Fibroblast of villous mesenchyme (primary cell): Measurements from ENCODE around the gene MEF2C. TPM values are rescaled to one million over a fixed set of nuclear protein-coding genes. Genes with fewer than 3 reads are reported as not detected.

Source experiments
- DNase-seq: peaks from one replicate; pipeline ENCODE4 v3.0.0-alpha.2; 2010; ENCODE audit warnings: low read depth
- H3K4me3 ChIP-seq: 2 replicates; pipeline ENCODE4 v1.5.1; 2011; ENCODE audit warnings: low read depth, mild to moderate bottlenecking, low read length
- total RNA-seq: library from RNA; depleted of rRNA; stranded (reverse); fragments of >200 nt; gene quantifications from 2 replicates; pipeline ENCODE4 v1.2.3, GENCODE V29; 2012
- TF ChIP-seq, protein P1 (sequence below): IDR thresholded peaks from 2 replicates; pipeline ENCODE4 v1.5.1; 2012; ENCODE audit warnings: low read depth, mild to moderate bottlenecking, low read length; ENCODE audit not compliant: insufficient read depth

Gene MEF2C
- total RNA-seq, 1 donor = 16.0 TPM

DNA sequence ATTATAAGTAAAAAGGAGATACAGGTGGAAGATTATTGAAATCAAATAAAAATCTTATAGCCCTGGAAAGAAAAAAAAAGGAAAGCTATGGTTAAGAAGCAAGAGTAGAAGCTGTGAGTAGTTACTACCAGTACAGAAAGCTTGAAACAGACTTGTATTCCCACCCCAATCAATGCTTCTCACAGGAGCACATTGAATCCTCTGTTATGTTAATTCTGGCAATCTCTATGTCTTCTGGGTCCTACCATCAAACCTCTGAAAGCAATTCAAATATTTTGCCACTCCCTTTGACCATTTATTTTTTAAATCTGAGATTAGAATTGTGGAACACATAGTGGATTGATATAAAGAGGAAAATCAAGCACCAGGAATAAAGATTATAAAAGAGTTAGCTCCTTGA is 186.5 kb downstream of the MEF2C start:
- no peak overlapping the region for H3K4me3 ChIP-seq
- TF ChIP-seq, protein P1, sequence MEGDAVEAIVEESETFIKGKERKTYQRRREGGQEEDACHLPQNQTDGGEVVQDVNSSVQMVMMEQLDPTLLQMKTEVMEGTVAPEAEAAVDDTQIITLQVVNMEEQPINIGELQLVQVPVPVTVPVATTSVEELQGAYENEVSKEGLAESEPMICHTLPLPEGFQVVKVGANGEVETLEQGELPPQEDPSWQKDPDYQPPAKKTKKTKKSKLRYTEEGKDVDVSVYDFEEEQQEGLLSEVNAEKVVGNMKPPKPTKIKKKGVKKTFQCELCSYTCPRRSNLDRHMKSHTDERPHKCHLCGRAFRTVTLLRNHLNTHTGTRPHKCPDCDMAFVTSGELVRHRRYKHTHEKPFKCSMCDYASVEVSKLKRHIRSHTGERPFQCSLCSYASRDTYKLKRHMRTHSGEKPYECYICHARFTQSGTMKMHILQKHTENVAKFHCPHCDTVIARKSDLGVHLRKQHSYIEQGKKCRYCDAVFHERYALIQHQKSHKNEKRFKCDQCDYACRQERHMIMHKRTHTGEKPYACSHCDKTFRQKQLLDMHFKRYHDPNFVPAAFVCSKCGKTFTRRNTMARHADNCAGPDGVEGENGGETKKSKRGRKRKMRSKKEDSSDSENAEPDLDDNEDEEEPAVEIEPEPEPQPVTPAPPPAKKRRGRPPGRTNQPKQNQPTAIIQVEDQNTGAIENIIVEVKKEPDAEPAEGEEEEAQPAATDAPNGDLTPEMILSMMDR = no peak
- DNase-seq = no peak

DNA sequence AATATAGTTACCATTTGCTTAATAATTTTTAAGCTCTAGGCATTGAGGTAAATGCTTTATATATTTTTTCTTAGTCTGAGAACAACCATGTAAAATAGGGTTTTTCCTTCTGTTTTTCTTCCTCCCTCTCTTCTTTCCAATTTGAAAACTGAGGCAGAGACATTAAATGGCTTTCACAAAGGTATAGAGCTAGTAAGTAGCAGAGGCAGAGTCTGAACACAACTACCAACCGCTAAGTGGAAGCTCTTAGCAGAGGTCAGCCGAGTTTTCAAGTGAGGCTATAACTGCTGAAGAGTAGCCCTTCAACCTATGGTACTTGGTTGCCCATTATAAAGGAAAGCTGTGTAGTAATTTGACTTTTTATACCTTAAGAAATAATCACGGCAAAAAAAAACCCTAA is 187.1 kb downstream of the MEF2C start:
- no peak overlapping the region for H3K4me3 ChIP-seq
- no peak for DNase-seq
- TF ChIP-seq, protein P1 = no peak

DNA sequence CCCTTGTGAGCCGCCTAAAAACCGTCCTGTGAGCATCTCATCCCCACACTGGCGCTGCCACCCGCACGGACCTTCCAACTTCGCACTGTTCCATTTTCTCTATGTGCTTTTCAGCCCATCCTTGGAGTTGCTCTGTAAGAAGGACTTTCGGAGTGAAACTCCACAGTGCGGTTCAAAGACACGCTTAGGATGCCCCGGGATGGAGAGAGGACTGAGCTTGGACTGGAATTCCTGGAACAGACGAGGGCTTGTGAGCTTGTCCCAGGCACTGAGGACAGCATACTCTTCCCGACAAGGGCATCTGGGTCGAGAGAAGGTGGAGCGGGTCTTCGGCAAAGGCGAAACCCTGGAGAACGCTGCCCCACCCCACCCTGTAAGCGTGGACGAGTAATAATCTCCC is 187.8 kb downstream of the MEF2C start:
- no peak overlapping the region for H3K4me3 ChIP-seq
- DNase-seq = no peak
- TF ChIP-seq, protein P1 = no peak

DNA sequence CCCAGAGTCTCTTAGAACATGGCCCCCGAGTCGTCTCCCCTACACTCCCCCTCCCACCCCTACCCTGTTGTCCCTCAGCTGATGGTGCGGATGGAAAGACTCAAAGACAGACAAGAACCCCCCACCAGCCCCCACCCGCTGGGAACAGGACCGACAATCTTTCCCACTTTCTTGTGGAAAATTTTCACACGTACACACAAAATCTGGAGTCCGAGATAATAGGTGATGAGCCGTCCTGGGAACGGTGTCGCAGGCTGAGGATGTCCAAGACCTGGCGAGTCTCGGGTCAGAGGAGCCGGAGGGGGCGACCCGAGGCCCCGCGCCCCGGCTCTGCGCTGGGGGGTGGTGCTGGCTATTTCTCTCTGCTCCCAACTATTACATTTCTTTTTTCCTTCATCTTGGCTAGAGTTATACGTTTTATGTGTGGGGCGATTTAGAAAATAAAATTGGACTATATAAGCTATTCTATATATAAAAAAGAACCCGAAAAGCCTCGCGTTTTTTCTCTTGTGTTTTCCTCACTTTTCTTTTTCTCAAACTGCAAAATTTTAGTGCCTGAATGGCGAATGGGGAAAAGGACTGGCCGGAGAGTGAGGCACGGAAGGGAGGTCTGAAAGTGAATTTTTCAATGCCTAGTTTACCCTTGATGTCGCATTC is 188.8 kb downstream of the MEF2C start:
- no peak for DNase-seq
- TF ChIP-seq, protein P1 = no peak

DNA sequence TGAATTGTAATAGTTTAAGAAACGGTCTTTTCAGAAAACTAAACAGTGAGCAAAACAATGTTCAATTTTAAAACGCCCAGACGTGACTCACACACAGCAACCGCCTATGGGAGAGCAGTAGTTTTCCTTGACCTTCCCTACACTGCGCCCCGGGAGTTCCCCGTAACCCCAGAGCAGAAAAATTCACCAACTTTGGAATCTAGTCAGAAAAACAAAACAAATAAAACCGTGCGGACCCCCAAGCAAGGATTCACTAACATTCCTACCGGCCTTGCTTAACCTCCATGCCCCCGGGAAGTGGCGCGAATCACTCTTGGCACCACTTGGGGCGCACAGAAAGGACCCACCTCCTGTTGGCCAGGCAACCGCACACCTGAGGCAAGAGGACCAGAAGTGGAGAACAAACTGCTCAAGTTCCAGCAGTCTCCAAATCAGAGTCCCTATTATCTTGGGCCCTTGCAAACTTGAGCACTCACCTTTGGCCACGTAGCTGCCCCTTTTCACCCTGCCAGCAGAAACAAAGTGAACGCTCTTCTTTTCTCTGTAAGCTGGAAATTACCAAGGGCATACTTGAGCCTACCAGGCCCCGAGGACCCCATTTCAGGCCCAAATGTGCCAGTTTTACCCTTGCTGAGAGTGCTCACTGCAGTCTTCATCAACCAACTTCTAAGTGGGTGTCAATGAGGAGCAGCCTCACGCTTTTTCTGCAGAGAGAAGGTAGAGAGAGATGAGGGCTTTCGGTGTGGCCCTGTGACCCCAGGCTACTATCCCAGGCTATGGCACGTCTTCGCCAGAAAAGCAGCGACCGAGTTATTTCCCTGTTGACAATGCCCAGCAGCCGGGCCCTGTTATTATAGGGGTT is 189.7 kb downstream of the MEF2C start:
- no peak overlapping the region for H3K4me3 ChIP-seq
- TF ChIP-seq, protein P1 = no peak
- no peak for DNase-seq

More for the DNA sequence above, 188.8 kb downstream of the MEF2C start:
- no peak overlapping the region for H3K4me3 ChIP-seq

DNA sequence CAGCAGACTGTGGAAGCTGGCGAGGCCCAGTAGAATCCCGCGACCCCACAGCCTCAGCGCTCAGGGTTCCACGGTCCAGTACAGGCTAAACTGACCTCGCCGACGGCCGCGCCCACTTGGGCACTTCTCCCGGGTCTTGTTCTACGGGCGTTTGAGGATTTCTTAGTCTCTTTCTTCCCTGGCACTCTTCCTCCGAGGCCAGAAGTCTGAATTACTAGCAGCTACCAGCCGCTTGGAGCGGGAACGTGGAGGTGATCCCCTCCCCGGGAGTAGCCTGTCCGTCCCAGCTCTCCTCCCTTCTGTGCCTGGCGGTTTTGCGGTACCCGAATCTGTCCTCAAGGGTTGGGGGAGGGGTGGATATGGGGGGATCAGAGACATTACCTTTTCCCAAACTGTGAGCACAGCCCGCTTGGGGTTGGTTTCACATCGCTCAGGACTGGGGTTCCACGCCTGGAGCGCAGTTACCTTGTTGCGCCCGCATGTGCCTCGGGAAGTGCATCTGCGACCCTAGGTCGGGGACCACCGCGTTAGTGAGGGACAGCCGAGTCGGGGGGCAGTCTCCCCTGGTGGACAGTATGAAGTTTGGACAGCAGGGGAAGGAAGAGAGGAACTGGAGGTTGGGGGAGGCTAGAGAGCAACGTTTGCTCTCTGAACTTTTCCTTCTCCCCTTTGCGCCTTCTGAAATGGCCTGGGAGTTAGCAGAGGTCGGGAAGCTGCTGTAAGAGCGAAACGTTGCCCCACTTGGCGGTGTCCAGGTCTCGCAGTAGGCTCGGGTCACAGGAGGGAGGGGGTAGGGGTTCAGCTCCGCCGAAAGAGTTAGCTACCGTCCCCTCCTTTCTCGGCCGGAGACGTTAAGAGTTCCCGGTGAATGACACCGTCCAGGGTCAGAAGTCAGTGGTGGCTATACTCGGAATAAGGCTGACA is 190.8 kb downstream of the MEF2C start:
- TF ChIP-seq, protein P1 = no peak
- DNase-seq = no peak
- no peak overlapping the region for H3K4me3 ChIP-seq
